Body of pancreas (tissue), 4 donors: ENCODE measurements around the gene CLEC18B. TPM values are rescaled to one million over a fixed set of nuclear protein-coding genes. Genes with fewer than 3 reads are reported as not detected.
"Not testable (repeated sequence)": the region's sequence is repeated elsewhere in the genome, so short reads cannot be mapped to it uniquely, and the experiment has no call there.

Source experiments
- ATAC-seq: fragments of 150-250 bp; one replicate; pipeline ENCODE4 v1.9.1; 2016
- DNase-seq, 4 donors: peaks; one replicate each; pipeline ENCODE4 v3.0.0-alpha.2; 2019
- H3K27ac ChIP-seq, 4 donors: fragments of 200-600 bp; sonication (generic); 1 replicate in 3 of 4; 2 replicates in 1 of 4; pipeline versions ENCODE4 v1.5.1 to v1.6.1; 2016 to 2019; ENCODE audit warnings: mild to moderate bottlenecking in 1 of 4, mixed read lengths in 1 of 4, moderate library complexity in 1 of 4
- H3K27me3 ChIP-seq, 2 donors: fragments of 200-600 bp; sonication (generic); one replicate each; pipeline ENCODE4 v1.6.0; 2016; ENCODE audit warnings: mild to moderate bottlenecking in 1 of 2
- H3K36me3 ChIP-seq, 2 donors: fragments of 200-600 bp; sonication (generic); replicated peaks in 1 of 2; 2 replicates each; pipeline ENCODE4 v1.5.1; 2016; ENCODE audit warnings: low read depth in 2 of 2; ENCODE audit not compliant: insufficient read depth in 1 of 2
- H3K4me1 ChIP-seq: fragments of 200-600 bp; sonication (generic); one replicate; pipeline ENCODE4 v1.6.0; 2016
- H3K4me3 ChIP-seq, 2 donors: fragments of 200-600 bp; sonication (generic); 1 replicate in 1 of 2; 2 replicates in 1 of 2; pipeline ENCODE4 v1.5.1; 2016 to 2019
- H3K9me3 ChIP-seq, 3 donors: fragments of 200-600 bp; sonication (generic); 1 replicate in 2 of 3; 2 replicates in 1 of 3; pipeline ENCODE4 v1.5.1; 2016
- CTCF ChIP-seq, 7 experiments: fragments of 450-650 bp in 4 of 7; fragments of 200-600 bp in 3 of 7; sonication (generic) in 3 of 7; IDR thresholded peaks; one replicate each; pipeline ENCODE4 v1.5.1; 2016 to 2019; ENCODE audit warnings: antibody characterized with exemption in 7 of 7
- POLR2A ChIP-seq, 3 donors: fragments of 450-650 bp; IDR thresholded peaks; one replicate each; pipeline ENCODE4 v1.6.1; 2016; ENCODE audit warnings: antibody characterized with exemption in 3 of 3, mild to moderate bottlenecking in 2 of 3
- WGBS, 2 donors: methylation state at CpG; one replicate each; pipeline ENCODE4 v1.1.5; 2017; 5-methylcytosine and 5-hydroxymethylcytosine counted together
- intact Hi-C: fragments of 100-400 bp; cut with DNase I; formaldehyde crosslinking; loops from one replicate; pipeline ENCODE4 v1.15.1; 2023
- total RNA-seq, 2 donors: library from RNA; depleted of rRNA; stranded (reverse); fragments of >200 nt; gene quantifications; one replicate each; pipeline ENCODE4 v1.1.0, GENCODE V29; 2016

Gene CLEC18B
- under 1 TPM in 1 of 2 donors, not detected in 1; 0.26 TPM for total RNA-seq

- DNase-seq, intact Hi-C loops, ATAC-seq, H3K27ac ChIP-seq, H3K4me3 ChIP-seq, H3K27me3 ChIP-seq, H3K4me1 ChIP-seq, H3K9me3 ChIP-seq, H3K36me3 ChIP-seq: not testable (repeated sequence)
- WGBS, 2 donors: 41 to 65% methylated on average over 3 to 10 of the region's 27 CpGs
These were observed at the start of gene CLEC18B for GRCh38 chr16:74420612-74421481. CLEC18B (minus strand) TSS chr16:74421478; CDS start chr16:74421270, 208 bp downstream.

GRCh38 chr16:74469946-74470478 is 48.7 kb upstream of the CLEC18B start:
- no peak for DNase-seq
- TF ChIP-seq POLR2A (IDR thresholded peaks at IDR 0.05) (no peak), CTCF (IDR thresholded peaks at IDR 0.05) (no peak)
- 75 to 87% methylated on average over 5 to 6 of the region's 6 CpGs for WGBS, 2 donors
- H3K27ac ChIP-seq: no peak overlapping the region
- no peaks in the 10 kb centered on the region for H3K27me3 ChIP-seq
- intact Hi-C loops: no loop called here
- no peaks in the 10 kb centered on the region for H3K9me3 ChIP-seq
- peaks cover 7% of the 10 kb centered on the region for H3K4me1 ChIP-seq
- no peak overlapping the region for H3K4me3 ChIP-seq
- ATAC-seq: no peak
- H3K36me3 ChIP-seq: peaks cover 0 to 31% of the 10 kb centered on the region in 2 donors

DNA sequence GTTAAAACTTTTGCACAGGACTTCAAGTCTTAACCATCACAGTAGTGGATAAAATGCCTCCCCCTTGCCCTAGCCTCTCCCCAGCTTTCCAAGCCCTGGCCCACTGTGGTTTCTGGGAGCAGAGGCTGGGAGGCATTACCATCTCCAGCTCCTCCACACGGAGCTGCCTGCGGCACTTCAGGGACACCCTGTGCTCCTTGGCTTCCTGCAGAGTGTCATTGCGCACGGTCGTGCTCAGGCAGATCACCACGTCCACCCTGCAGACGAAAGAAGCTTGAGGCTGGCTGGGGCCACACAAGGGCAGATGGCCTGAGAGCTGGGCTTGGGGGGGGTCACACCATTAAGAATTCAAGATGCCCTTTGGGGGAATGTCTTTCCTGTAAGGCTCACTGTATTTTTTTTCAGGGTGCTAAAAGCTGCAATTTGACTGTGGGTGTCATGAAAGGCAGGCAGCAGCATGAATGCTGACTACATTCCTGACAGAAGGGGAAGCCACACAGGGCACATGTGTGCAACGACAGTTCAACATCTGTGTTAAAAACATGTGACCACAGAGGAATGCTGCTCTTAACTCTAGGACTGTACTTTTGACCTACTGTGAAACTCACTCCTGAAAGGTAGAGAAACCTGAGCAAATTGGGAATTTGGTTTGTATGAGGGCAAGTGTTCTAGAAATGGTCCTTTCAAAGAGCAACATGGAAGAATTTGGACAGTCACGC is 47.7 kb upstream of the CLEC18B start:
- intact Hi-C loops: no loop called here
- H3K27ac ChIP-seq: no peak overlapping the region
- TF ChIP-seq CTCF (IDR thresholded peaks at IDR 0.05) (no peak), POLR2A (IDR thresholded peaks at IDR 0.05) (no peak)
- peaks cover 0 to 29% of the 10 kb centered on the region in 2 donors for H3K36me3 ChIP-seq
- ATAC-seq: no peak
- 53 to 90% methylated on average over 2 to 9 of the region's 9 CpGs for WGBS, 2 donors
- no peak overlapping the region for H3K4me3 ChIP-seq
- no peak for DNase-seq
- H3K9me3 ChIP-seq: no peaks in the 10 kb centered on the region
- no peaks in the 10 kb centered on the region for H3K27me3 ChIP-seq
- peaks cover 7% of the 10 kb centered on the region for H3K4me1 ChIP-seq

DNA sequence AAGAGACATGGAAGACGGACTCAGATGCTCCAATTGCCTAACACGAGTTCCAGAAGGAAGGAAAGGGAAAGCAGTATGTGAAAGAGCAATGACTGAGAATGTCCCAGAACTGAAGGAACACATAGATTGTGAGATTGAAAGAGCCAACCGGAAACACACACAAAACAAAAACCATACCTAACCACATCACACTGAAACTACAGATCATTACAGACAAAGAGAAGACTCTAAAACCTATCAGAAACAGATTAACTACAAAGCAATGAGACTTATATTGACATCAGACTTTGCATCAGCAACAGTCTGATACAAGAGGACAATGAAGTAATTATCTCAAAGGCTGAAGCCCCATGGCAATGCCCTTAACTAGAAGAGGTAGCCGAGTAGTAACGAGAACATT is 45.6 kb upstream of the CLEC18B start:
- peaks cover 16% of the 10 kb centered on the region for H3K4me1 ChIP-seq
- intact Hi-C loops: no loop called here
- H3K4me3 ChIP-seq: no peak overlapping the region
- peaks cover 0 to 32% of the 10 kb centered on the region in 2 donors for H3K36me3 ChIP-seq
- no peaks in the 10 kb centered on the region for H3K9me3 ChIP-seq
- TF ChIP-seq CTCF (IDR thresholded peaks at IDR 0.05) (no peak), POLR2A (IDR thresholded peaks at IDR 0.05) (no peak)
- ATAC-seq: no peak
- DNase-seq: no peak
- 90 to 91% methylated on average over 5 of the region's 5 CpGs for WGBS, 2 donors
- H3K27me3 ChIP-seq: no peaks in the 10 kb centered on the region
- H3K27ac ChIP-seq: no peak overlapping the region
